HG03378 (cell line): ENCODE measurements around the gene PLCXD3.
"Not testable (repeated sequence)": the region's sequence is repeated elsewhere in the genome, so short reads cannot be mapped to it uniquely, and the experiment has no call there.

Experiments used
- ATAC-seq: cut with Tn5 transposase; IDR thresholded peaks from one replicate; pipeline ENCODE4 v1.9.1; 2021; ENCODE audit warnings: mild to moderate bottlenecking, moderate library complexity; ENCODE audit not compliant: unreplicated experiment

The PLCXD3 gene

GRCh38 chr5:41363343-41363986 is 146.9 kb downstream of the PLCXD3 start:
- ATAC-seq = no peak

GRCh38 chr5:41356786-41357185 is 153.6 kb downstream of the PLCXD3 start:
- no peak for ATAC-seq

- ATAC-seq = no peak
Observed at GRCh38 chr5:41349846-41350245, 160.6 kb downstream of the PLCXD3 start.

GRCh38 chr5:41347569-41347968 is 162.8 kb downstream of the PLCXD3 start:
- ATAC-seq = no peak

GRCh38 chr5:41346609-41347008 is 163.8 kb downstream of the PLCXD3 start:
- ATAC-seq = no peak

GRCh38 chr5:41345295-41345694 is 165.1 kb downstream of the PLCXD3 start:
- ATAC-seq = no peak

- no peak for ATAC-seq
Observed at GRCh38 chr5:41339339-41339738, 171.1 kb downstream of the PLCXD3 start.

GRCh38 chr5:41338136-41338675 is 172.2 kb downstream of the PLCXD3 start:
- ATAC-seq = no peak

GRCh38 chr5:41337724-41338123 is 172.7 kb downstream of the PLCXD3 start:
- no peak for ATAC-seq

- no peak for ATAC-seq
Observed at GRCh38 chr5:41337216-41337615, 173.2 kb downstream of the PLCXD3 start.

- ATAC-seq = no peak
Observed at GRCh38 chr5:41336471-41336870, 173.9 kb downstream of the PLCXD3 start.

- ATAC-seq = no peak
Observed at GRCh38 chr5:41335596-41336181, 174.7 kb downstream of the PLCXD3 start.

GRCh38 chr5:41334758-41335157 is 175.6 kb downstream of the PLCXD3 start:
- ATAC-seq = peak; percentile 76

GRCh38 chr5:41334221-41334620 is 176.2 kb downstream of the PLCXD3 start:
- ATAC-seq = no peak

- ATAC-seq = no peak
Observed at GRCh38 chr5:41325074-41325473, 185.3 kb downstream of the PLCXD3 start.

- ATAC-seq = not testable (repeated sequence)
Observed at GRCh38 chr5:41322826-41323225, 187.6 kb downstream of the PLCXD3 start.

- no peak for ATAC-seq
Observed at GRCh38 chr5:41312478-41313060, 197.8 kb downstream of the PLCXD3 start.

- ATAC-seq = no peak
Observed at GRCh38 chr5:41312066-41312465, 198.3 kb downstream of the PLCXD3 start.

- ATAC-seq = no peak
Observed at GRCh38 chr5:41309275-41309674, 201.1 kb downstream of the PLCXD3 start.

GRCh38 chr5:41306005-41306404 is 204.4 kb downstream of the PLCXD3 start:
- no peak for ATAC-seq

GRCh38 chr5:41305056-41305455 is 205.3 kb downstream of the PLCXD3 start:
- no peak for ATAC-seq

- no peak for ATAC-seq
Observed at GRCh38 chr5:41296066-41296465, 214.3 kb downstream of the PLCXD3 start.
